Endothelial cell of umbilical vein (primary cell): ENCODE results near the gene CPED1.

Experiments
- CTCF ChIP-seq, 2 donors: IDR thresholded peaks; 1 replicate in 1 of 2; 2 replicates in 1 of 2; pipeline ENCODE4 v1.5.1; 2011; ENCODE audit warnings: low read length in 2 of 2, mild to moderate bottlenecking in 2 of 2, moderate library complexity in 2 of 2, control low read depth in 1 of 2, inconsistent platforms in 1 of 2, low read depth in 1 of 2; ENCODE audit not compliant: insufficient read depth in 1 of 2; ENCODE audit errors: extremely low read depth in 1 of 2
- GATA2 ChIP-seq: IDR thresholded peaks from 2 replicates; pipeline ENCODE4 v1.7.0; 2011; ENCODE audit warnings: low read depth, mild to moderate bottlenecking, moderate library complexity, mixed read lengths, low read length; ENCODE audit not compliant: insufficient read length, insufficient read depth
- JUN ChIP-seq: IDR thresholded peaks from 2 replicates; pipeline ENCODE4 v1.6.1; 2011; ENCODE audit warnings: borderline replicate concordance, low read depth; ENCODE audit not compliant: insufficient read length, insufficient read depth
- MAX ChIP-seq: IDR thresholded peaks from 2 replicates; pipeline ENCODE4 v1.6.1; 2011; ENCODE audit not compliant: insufficient read depth, insufficient read length
- MYC ChIP-seq: IDR thresholded peaks from one replicate; pipeline ENCODE4 v1.6.1; 2011; ENCODE audit warnings: mild to moderate bottlenecking, low read depth, low read length
- POLR2A ChIP-seq: IDR thresholded peaks from 2 replicates; pipeline ENCODE4 v1.6.1; 2012; ENCODE audit warnings: low read depth, mild to moderate bottlenecking, control low read depth, low read length
- POLR2AphosphoS5 ChIP-seq: IDR thresholded peaks from 2 replicates; pipeline ENCODE4 v1.6.1; 2012; ENCODE audit warnings: low read depth, mild to moderate bottlenecking, control low read depth, low read length, moderate library complexity; ENCODE audit not compliant: insufficient read depth

GRCh38 chr7:121178452-121178851 is 189.9 kb downstream of the CPED1 start:
- TF ChIP-seq POLR2AphosphoS5 (no peak), JUN (no peak), GATA2 (no peak), CTCF (IDR thresholded peaks at IDR 0.05; ENCODE audit: extremely low read depth in 1 of 2, insufficient read depth in 1 of 2, low read depth in 1 of 2, low read length in 2 of 2) (no peak), MYC (no peak), POLR2A (no peak), MAX (no peak)
